GM12875 (cell line): ENCODE data around the gene SCRN3.
"Not testable (repeated sequence)": the region's sequence is repeated elsewhere in the genome, so short reads cannot be mapped to it uniquely, and the experiment has no call there.

Experiments used
- H3K4me3 ChIP-seq: one replicate; pipeline ENCODE4 v1.5.1; 2011; ENCODE audit warnings: low read depth, low read length, control low read depth
- TF ChIP-seq, protein P1 (sequence below): IDR thresholded peaks from 2 replicates; pipeline ENCODE4 v1.5.1; 2011; ENCODE audit warnings: low read depth, mild to moderate bottlenecking, control low read depth, inconsistent platforms, low read length, moderate library complexity, borderline replicate concordance; ENCODE audit not compliant: insufficient read depth

The SCRN3 gene

DNA sequence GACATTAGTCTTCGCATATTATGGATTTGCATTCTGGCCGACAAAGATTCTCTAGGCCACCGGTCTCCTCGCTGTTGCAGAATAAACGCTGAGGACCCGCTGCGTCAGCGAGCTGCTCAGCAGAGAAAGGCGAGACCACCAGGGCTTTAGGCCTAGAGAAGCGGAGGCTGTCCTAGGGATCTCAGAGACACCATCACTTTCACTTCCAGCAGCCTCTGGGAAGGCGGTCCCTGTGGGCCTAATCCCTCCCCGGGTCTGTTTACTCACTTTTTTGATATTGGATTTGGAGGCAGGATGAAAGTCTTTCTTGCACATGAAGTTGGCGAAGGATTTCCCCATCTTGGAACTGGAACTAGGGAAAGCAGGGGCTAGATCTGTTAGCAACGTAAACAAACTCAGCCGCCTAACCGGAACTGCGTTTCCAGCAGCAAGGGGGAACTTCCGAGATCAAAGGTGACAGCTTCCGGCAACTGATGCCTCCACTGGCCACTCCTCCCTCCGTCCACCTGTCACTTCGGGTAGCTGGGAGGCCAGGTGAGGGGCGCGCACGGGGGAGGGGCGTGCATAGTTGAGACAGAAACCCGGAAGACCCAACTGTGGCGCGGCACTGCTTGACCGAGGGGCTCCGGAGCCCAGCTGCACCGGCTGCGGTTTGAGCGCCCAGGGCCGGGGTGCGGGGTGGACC lies at the start of gene SCRN3:
TSS of gene SCRN3 (plus strand) at position 447 of the 685 bp plus-strand sequence. CDS start 2,554 bp downstream, outside the sequence.
- H3K4me3 ChIP-seq = peak within 1 kb of the TSS; percentile 65
- TF ChIP-seq, protein P1, sequence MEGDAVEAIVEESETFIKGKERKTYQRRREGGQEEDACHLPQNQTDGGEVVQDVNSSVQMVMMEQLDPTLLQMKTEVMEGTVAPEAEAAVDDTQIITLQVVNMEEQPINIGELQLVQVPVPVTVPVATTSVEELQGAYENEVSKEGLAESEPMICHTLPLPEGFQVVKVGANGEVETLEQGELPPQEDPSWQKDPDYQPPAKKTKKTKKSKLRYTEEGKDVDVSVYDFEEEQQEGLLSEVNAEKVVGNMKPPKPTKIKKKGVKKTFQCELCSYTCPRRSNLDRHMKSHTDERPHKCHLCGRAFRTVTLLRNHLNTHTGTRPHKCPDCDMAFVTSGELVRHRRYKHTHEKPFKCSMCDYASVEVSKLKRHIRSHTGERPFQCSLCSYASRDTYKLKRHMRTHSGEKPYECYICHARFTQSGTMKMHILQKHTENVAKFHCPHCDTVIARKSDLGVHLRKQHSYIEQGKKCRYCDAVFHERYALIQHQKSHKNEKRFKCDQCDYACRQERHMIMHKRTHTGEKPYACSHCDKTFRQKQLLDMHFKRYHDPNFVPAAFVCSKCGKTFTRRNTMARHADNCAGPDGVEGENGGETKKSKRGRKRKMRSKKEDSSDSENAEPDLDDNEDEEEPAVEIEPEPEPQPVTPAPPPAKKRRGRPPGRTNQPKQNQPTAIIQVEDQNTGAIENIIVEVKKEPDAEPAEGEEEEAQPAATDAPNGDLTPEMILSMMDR = no peak

GRCh38 chr2:174350018-174350417 lies 45.5 kb upstream of the SCRN3 start:
- no peak overlapping the region for H3K4me3 ChIP-seq

DNA sequence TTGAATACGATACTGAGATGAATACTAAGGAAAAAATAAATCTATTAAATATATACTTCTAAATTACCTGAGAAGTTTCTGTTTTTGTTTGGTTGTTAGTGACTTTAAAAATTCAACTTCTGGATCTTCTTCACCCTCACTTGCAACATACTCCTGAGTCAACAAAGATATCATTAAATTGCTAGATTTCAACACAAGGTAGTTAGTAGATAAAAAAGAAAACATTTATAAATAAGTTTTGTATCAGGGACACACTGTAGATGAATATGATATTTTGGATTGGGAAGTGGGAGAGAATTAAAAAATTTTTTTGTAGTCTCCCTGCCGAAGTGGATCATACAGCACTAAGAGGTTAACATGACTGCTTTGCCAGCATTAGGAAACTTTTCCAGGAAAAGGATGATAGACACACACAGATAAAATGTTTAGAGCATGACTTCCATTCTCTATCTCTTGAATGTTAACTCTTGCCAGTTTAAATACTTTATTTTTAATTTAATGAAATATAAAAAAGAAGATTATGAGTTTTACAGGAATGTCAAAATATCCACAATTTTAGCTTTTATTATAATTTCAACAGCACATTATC lies 44.8 kb upstream of the SCRN3 start:
- no peak overlapping the region for H3K4me3 ChIP-seq
- TF ChIP-seq, protein P1 = no peak

More at GRCh38 chr2:174350018-174350417, 45.5 kb upstream of the SCRN3 start:
- TF ChIP-seq, protein P1 = no peak

GRCh38 chr2:174353004-174353403 lies 42.5 kb upstream of the SCRN3 start:
- TF ChIP-seq, protein P1 = no peak

DNA sequence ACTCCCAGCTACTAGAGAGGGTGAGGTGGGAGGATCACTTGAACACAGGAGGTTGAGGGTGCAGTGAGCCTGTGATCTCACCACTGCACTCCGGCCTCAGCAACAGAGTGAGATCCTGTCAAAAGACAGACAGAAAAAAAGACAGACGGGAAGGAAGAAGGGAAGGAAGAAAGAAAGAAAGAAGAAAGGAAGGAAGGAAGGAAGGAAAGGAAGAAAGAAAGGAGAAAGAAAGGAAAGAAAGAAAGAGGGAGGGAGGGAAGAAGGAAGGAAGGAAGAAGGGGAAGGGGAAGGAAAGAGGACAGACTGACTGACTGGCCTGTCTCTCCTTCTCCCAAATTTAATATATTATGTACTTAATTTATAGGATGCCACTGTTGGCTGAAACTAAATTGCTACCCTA lies 39.2 kb upstream of the SCRN3 start:
- no peak overlapping the region for H3K4me3 ChIP-seq
- TF ChIP-seq, protein P1 = no peak

More at GRCh38 chr2:174353004-174353403, 42.5 kb upstream of the SCRN3 start:
- no peak overlapping the region for H3K4me3 ChIP-seq

GRCh38 chr2:174359663-174360062 lies 35.9 kb upstream of the SCRN3 start:
- H3K4me3 ChIP-seq = not testable (repeated sequence)

DNA sequence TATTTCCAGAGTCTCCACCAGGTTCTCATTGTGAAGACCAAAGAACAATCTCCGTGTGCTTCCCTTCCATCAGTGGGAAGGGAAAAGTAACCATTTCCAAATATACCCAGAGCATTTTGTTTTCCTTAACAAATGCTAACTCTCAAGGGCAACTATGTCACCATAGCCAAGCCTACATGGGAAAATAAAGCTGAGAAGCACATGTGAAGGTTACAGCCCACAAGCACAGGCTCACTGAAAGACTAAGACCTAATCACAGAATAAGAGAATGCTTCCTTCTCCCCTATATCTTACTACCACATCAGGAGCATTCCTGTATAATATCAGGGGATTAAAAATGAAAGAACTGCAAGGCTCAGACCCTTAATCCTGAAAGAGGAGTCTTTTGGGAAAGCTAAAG lies 32.6 kb upstream of the SCRN3 start:
- TF ChIP-seq, protein P1 = no peak
- no peak overlapping the region for H3K4me3 ChIP-seq

DNA sequence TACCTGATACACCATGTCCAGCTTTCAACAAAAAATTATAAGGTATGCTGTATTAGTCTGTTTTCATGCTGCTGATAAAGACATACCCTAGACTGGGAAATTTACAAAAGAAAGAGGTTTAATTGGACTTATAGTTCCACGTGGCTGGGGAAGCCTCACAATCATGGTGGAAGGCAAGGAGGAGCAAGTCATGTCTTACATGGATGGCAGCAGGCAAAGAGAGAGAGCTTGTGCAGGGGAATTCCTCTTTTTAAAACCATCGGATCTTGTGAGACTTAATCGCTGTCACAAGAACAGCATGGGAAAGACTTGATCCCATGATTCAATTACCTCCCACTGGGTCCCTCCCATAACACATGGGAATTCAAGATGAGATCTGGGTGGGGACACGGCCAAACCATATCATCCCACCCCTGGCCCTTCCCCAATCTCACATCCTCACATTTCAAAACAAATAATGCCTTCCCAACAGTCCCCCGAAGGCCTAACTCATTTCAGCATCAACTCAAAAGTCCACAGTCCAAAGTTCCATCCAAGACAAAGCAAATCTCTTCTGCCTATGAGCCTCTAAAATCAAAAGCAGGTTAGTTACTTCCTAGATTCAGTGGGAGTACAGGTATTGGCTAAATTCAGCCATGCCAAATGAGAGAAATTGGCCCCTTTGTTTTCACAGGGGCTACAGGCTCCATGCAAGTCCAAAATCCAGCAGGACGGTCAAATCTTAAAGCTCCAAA lies 31.9 kb upstream of the SCRN3 start:
- H3K4me3 ChIP-seq = not testable (repeated sequence)
